ENCODE measurements around the gene TLE4.

The TLE4 gene

GRCh38 chr9:79660615-79661014, 88.8 kb downstream of the TLE4 start:
- no peak overlapping the region for H3K4me3 ChIP-seq (ENCODE audit: low read depth, low read length)

GRCh38 chr9:79661279-79661678, 89.5 kb downstream of the TLE4 start:
- H3K4me3 ChIP-seq (ENCODE audit: low read depth, low read length) = no peak overlapping the region

DNA sequence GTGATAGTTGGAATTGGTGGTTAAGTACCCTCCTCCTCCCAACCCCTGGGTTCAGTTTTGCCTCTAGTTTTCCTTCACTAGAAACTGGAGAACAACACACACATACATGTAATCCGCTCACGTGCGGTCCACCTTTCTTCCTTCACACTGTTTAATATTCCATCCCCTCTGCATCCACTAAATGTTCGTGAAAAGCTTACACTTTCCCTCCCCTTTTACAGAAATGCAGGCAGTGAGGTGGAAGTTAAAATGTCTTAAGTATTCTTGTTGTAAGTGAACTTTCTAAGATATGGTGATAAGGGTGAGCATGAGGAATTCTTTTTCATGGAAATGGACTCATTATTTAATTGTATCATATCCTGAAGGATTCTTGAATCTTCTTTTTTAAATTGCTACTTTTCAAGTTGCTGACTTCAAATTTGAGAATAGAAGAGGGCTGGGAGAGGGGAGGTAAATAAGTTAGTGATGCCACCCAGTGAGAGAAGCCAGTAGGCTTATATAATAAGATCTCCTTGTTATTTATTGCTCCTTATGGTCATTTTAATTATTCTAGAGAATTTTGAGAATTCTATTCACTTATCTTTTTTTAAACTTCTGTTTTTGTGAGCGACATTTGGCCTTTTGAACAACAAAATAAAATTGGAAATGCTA, 90.2 kb downstream of the TLE4 start:
- no peak overlapping the region for H3K4me3 ChIP-seq (ENCODE audit: low read depth, low read length)

- no peak overlapping the region for H3K4me3 ChIP-seq (ENCODE audit: low read depth, low read length)
Observed at GRCh38 chr9:79662537-79662956, 90.8 kb downstream of the TLE4 start.

- no peak overlapping the region for H3K4me3 ChIP-seq (ENCODE audit: low read depth, low read length)
Observed at GRCh38 chr9:79663300-79663699, 91.5 kb downstream of the TLE4 start.

- no peak overlapping the region for H3K4me3 ChIP-seq (ENCODE audit: low read depth, low read length)
Observed at GRCh38 chr9:79663878-79664277, 92.1 kb downstream of the TLE4 start.

GRCh38 chr9:79664375-79664831, 92.6 kb downstream of the TLE4 start:
- H3K4me3 ChIP-seq (ENCODE audit: low read depth, low read length) = no peak overlapping the region

GRCh38 chr9:79665369-79665768, 93.6 kb downstream of the TLE4 start:
- H3K4me3 ChIP-seq (ENCODE audit: low read depth, low read length) = no peak overlapping the region

GRCh38 chr9:79665931-79666330, 94.2 kb downstream of the TLE4 start:
- no peak overlapping the region for H3K4me3 ChIP-seq (ENCODE audit: low read depth, low read length)

DNA sequence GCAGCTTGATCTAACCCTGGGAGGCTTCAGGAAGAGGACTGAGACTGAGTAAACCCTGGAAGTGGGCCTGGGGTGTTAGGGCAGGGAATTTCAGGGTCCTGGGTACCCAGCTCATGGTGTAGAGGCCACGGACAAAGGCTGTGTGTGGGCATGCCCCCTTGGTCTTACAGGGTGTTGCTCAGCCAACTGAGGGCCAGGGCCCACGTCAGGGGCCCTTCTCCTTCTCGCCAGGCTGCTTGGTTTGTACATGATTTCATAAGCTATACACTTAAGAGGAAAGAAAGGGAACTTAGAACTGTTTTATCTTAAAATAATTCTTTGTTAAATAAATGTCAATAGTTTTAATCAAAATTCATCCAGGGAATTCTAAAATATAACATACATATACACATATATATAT, 95.4 kb downstream of the TLE4 start:
- no peak overlapping the region for H3K4me3 ChIP-seq (ENCODE audit: low read depth, low read length)

DNA sequence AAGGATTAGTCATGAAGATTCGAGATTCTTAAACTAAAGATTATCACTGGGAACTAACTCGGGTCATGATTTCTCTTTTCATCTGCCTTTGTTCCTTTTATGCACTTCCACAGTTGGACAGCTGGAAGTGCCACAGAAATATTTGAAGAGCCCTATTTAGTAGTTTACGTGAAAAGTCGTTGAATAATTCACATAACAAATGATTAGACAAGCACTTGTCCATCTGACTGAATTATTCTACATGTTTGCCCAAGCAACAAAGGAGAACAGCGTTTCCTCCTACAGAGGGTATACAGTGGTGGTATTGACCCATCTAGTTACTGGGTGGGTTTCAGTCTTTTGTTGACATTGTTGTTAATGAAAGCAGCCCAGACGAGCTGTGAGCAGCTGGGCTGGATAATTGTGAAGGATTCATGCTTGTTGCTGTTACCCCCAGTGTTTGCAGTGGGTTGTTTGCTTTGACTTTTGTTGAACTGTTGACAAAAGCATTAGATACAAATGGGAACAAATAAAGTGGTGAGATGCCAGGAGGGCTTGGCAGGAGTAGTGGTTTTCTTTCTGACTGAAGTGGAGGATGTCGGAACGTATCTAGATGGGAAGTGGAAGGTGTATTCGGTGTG, 96.2 kb downstream of the TLE4 start:
- H3K4me3 ChIP-seq (ENCODE audit: low read depth, low read length) = no peak overlapping the region

DNA sequence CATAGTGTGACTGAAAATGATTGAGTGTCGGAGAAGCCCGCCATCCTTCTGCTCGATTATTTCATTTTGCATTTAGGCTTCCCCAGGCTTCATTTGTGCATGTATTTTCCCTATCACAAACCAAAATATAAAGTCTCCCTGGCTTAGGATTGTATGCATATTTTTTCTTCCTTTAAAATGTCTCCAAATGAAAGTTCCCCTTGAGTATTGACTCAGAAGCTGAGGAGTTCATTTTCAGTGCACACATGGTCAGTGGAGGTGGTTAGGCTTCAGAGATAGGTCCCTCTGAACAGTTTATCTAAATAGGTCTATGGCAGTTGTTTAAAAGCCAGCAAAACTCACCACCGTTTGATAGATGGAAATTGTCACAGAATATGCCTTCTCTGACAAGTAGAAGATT, 97.2 kb downstream of the TLE4 start:
- H3K4me3 ChIP-seq (ENCODE audit: low read depth, low read length) = no peak overlapping the region

- H3K4me3 ChIP-seq (ENCODE audit: low read depth, low read length) = no peak overlapping the region
Observed at GRCh38 chr9:79670269-79670961, 98.7 kb downstream of the TLE4 start.

GRCh38 chr9:79671558-79671957, 99.8 kb downstream of the TLE4 start:
- no peak overlapping the region for H3K4me3 ChIP-seq (ENCODE audit: low read depth, low read length)

GRCh38 chr9:79672236-79672635, 100.5 kb downstream of the TLE4 start:
- no peak overlapping the region for H3K4me3 ChIP-seq (ENCODE audit: low read depth, low read length)

- no peak overlapping the region for H3K4me3 ChIP-seq (ENCODE audit: low read depth, low read length)
Observed at GRCh38 chr9:79672891-79673290, 101.1 kb downstream of the TLE4 start.

DNA sequence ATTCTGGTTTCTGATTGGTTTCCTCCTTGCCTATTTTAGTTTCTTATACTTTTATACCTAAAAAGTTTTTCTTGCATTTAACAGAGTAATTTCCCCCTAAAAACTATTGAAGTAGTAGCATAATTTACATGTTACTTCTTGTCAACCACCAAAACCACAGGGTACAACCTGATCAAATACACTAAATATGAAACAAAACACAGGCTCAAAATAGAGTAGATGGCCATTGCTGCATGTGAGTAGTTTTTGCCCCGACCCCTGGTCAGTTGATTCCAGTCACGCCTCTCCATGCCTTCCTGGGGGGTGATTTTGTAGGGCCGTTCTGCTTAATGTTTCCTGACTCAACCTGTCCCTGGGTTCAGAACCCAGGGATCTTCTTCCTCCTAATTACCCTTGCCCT, 101.8 kb downstream of the TLE4 start:
- H3K4me3 ChIP-seq (ENCODE audit: low read depth, low read length) = no peak overlapping the region

- H3K4me3 ChIP-seq (ENCODE audit: low read depth, low read length) = no peak overlapping the region
Observed at GRCh38 chr9:79674052-79674777, 102.5 kb downstream of the TLE4 start.

DNA sequence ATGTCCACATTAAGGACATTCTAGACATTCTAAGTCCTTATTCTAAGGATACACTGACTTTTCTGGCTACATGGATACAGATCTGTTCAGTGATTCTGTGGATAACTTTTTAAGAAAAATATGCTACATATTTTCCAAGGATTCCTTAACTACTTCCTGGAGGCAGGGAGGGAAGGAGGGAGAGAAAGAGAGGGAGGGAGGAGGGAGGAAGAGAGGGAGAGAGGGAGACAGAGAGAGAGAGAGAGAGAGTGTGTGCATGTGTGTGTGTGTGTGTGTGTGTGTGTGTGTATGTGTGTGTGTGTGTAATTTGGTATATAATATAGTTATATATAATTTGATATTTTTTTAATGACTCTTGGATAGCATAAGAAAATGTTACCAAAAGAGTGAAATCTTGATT, 109.8 kb downstream of the TLE4 start:
- H3K4me3 ChIP-seq (ENCODE audit: low read depth, low read length) = no peak overlapping the region

GRCh38 chr9:79682076-79682736, 110.4 kb downstream of the TLE4 start:
- H3K4me3 ChIP-seq (ENCODE audit: low read depth, low read length) = no peak overlapping the region

- no peak overlapping the region for H3K4me3 ChIP-seq (ENCODE audit: low read depth, low read length)
Observed at GRCh38 chr9:79684059-79684458, 112.3 kb downstream of the TLE4 start.

All from iPS-11a (cell line).